Loucy (cell line): ENCODE measurements around the gene BAZ1A.

ENCODE experiments used
- EZH2phosphoT487 ChIP-seq: fragments of 200-600 bp; IDR thresholded peaks from 2 replicates; pipeline ENCODE4 v1.6.1; 2018; ENCODE audit warnings: antibody characterized with exemption, mild to moderate bottlenecking, moderate library complexity, borderline replicate concordance
- TF ChIP-seq, protein P1 (sequence below): fragments of 200-600 bp; sonication (generic); conservative IDR thresholded peaks from 2 replicates; pipeline ENCODE4 v1.5.1; 2014; ENCODE audit warnings: mild to moderate bottlenecking, antibody characterized with exemption, low read length

DNA sequence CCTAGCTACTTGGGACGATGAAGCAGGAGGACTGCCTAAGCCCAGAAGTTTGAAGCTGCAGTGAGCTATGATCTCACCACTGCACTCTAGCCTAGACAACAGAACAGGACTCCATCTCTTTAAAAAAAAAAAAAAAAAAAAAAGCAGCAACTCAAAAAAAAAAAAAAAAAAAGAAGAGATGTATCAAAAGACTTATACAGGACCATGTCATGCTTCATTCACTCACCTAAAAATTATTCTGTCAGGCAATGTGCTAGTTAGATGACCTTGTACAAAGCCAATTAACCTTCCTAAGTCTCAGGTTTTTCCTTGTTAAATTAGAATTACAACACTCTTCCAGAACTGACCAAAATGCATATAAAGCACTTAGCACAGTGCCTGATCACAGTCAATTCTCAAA, 50.9 kb downstream of the BAZ1A start:
- TF ChIP-seq, protein P1, sequence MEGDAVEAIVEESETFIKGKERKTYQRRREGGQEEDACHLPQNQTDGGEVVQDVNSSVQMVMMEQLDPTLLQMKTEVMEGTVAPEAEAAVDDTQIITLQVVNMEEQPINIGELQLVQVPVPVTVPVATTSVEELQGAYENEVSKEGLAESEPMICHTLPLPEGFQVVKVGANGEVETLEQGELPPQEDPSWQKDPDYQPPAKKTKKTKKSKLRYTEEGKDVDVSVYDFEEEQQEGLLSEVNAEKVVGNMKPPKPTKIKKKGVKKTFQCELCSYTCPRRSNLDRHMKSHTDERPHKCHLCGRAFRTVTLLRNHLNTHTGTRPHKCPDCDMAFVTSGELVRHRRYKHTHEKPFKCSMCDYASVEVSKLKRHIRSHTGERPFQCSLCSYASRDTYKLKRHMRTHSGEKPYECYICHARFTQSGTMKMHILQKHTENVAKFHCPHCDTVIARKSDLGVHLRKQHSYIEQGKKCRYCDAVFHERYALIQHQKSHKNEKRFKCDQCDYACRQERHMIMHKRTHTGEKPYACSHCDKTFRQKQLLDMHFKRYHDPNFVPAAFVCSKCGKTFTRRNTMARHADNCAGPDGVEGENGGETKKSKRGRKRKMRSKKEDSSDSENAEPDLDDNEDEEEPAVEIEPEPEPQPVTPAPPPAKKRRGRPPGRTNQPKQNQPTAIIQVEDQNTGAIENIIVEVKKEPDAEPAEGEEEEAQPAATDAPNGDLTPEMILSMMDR, result no peak
- no peak for TF ChIP-seq EZH2phosphoT487
